GM23338 (cell line): ENCODE data around the gene LRRC18. TPM values are rescaled to one million over a fixed set of nuclear protein-coding genes. Genes with fewer than 3 reads are reported as not detected.

Source experiments
- ATAC-seq: fragments of 200-7000 bp; cut with Tn5 transposase; 3 replicates; pipeline ENCODE4 v1.9.1; 2020
- DNase-seq: peaks from one replicate; pipeline ENCODE4 v3.0.0-alpha.2; 2015; ENCODE audit warnings: low spot score
- H2AFZ ChIP-seq: fragments of 200-600 bp; sonication (generic); 2 replicates; pipeline ENCODE4 v1.8.0; 2016; ENCODE audit warnings: antibody characterized with exemption, mild to moderate bottlenecking, moderate library complexity
- H3F3A ChIP-seq: fragments of 200-600 bp; sonication (generic); replicated peaks from 2 replicates; pipeline ENCODE4 v1.8.0; 2017; ENCODE audit warnings: antibody characterized with exemption, mixed run types, low read depth
- H3K27ac ChIP-seq: fragments of 200-600 bp; sonication (generic); 2 replicates; pipeline ENCODE4 v1.6.1; 2016; ENCODE audit warnings: low read depth
- H3K27me3 ChIP-seq: fragments of 200-600 bp; sonication (generic); 2 replicates; pipeline ENCODE4 v1.8.0; 2016; ENCODE audit warnings: mild to moderate bottlenecking, mixed run types, moderate library complexity; ENCODE audit not compliant: insufficient read depth
- H3K36me3 ChIP-seq: fragments of 200-600 bp; sonication (generic); 2 replicates; pipeline ENCODE4 v1.8.0; 2016; ENCODE audit warnings: mild to moderate bottlenecking; ENCODE audit not compliant: insufficient read depth
- H3K4me1 ChIP-seq: fragments of 200-600 bp; sonication (generic); 2 replicates; pipeline ENCODE4 v1.8.0; 2016; ENCODE audit warnings: mild to moderate bottlenecking, moderate library complexity; ENCODE audit not compliant: insufficient read depth
- H3K4me2 ChIP-seq: fragments of 200-600 bp; sonication (generic); 2 replicates; pipeline ENCODE4 v1.7.1; 2017; ENCODE audit warnings: mixed run types
- H3K4me3 ChIP-seq: fragments of 200-600 bp; sonication (generic); 2 replicates; pipeline ENCODE4 v1.6.1; 2016; ENCODE audit warnings: mixed run types
- H3K79me2 ChIP-seq: fragments of 200-600 bp; sonication (generic); replicated peaks from 2 replicates; pipeline ENCODE4 v1.8.0; 2017; ENCODE audit warnings: mild to moderate bottlenecking; ENCODE audit not compliant: insufficient read depth
- H3K9me2 ChIP-seq: fragments of 200-600 bp; sonication (generic); 2 replicates; pipeline ENCODE4 v1.8.0; 2017; ENCODE audit not compliant: insufficient read depth
- H4K20me1 ChIP-seq: fragments of 200-600 bp; sonication (generic); replicated peaks from 2 replicates; pipeline ENCODE4 v1.8.0; 2017; ENCODE audit warnings: mild to moderate bottlenecking; ENCODE audit not compliant: insufficient read depth
- H3K27ac Mint-ChIP-seq: 2 replicates; pipeline ENCODE4 v1.8.0; 2020; ENCODE audit warnings: inconsistent platforms, mild to moderate bottlenecking, moderate library complexity, mixed read lengths
- H3K27me3 Mint-ChIP-seq: 3 replicates; pipeline ENCODE4 v1.8.0; 2022; ENCODE audit warnings: low read depth, mild to moderate bottlenecking, moderate library complexity, mixed read lengths, inconsistent platforms; ENCODE audit not compliant: insufficient read depth, poor library complexity
- H3K36me3 Mint-ChIP-seq: 3 replicates; pipeline ENCODE4 v1.8.0; 2021; ENCODE audit warnings: low read depth, mild to moderate bottlenecking, inconsistent platforms, moderate library complexity, mixed read lengths
- H3K4me1 Mint-ChIP-seq: 3 replicates; pipeline ENCODE4 v1.8.0; 2020; ENCODE audit warnings: mild to moderate bottlenecking, inconsistent platforms, mixed read lengths
- H3K4me3 Mint-ChIP-seq: 3 replicates; pipeline ENCODE4 v1.8.0; 2021; ENCODE audit warnings: moderate library complexity, mild to moderate bottlenecking, inconsistent platforms, mixed read lengths
- H3K9me3 Mint-ChIP-seq: 3 replicates; pipeline ENCODE4 v1.8.0; 2020; ENCODE audit warnings: moderate library complexity, mild to moderate bottlenecking, inconsistent platforms, mixed read lengths
- CREB1 ChIP-seq: fragments of 250-450 bp; sonication (Bioruptor Pico); IDR thresholded peaks from 2 replicates; pipeline ENCODE4 v1.5.0; 2020; ENCODE audit warnings: low read depth, mild to moderate bottlenecking, moderate library complexity
- ETS1 ChIP-seq: IDR thresholded peaks from 2 replicates; pipeline ENCODE4 v1.6.1; 2016; ENCODE audit warnings: antibody characterized with exemption
- EZH2 ChIP-seq: fragments of 200-600 bp; sonication (generic); IDR thresholded peaks from one replicate; pipeline ENCODE4 v1.8.0; 2017; ENCODE audit warnings: antibody characterized with exemption, mild to moderate bottlenecking, low read depth; ENCODE audit not compliant: unreplicated experiment
- EZH2phosphoT487 ChIP-seq: fragments of 200-600 bp; sonication (generic); IDR thresholded peaks from one replicate; pipeline ENCODE4 v1.8.1; 2018; ENCODE audit warnings: antibody characterized with exemption; ENCODE audit not compliant: unreplicated experiment
- JUNB ChIP-seq: IDR thresholded peaks from one replicate; pipeline ENCODE4 v1.6.1; 2016; ENCODE audit warnings: antibody characterized with exemption; ENCODE audit not compliant: unreplicated experiment
- NANOG ChIP-seq: IDR thresholded peaks from 2 replicates; pipeline ENCODE4 v1.6.1; 2016; ENCODE audit warnings: antibody characterized with exemption, borderline replicate concordance
- POLR2AphosphoS5 ChIP-seq: IDR thresholded peaks from 2 replicates; pipeline ENCODE4 v1.6.1; 2016; ENCODE audit warnings: antibody characterized with exemption, low read depth
- REST ChIP-seq: IDR thresholded peaks from one replicate; pipeline ENCODE4 v1.6.1; 2018; ENCODE audit warnings: antibody characterized with exemption; ENCODE audit not compliant: unreplicated experiment
- STAT1 ChIP-seq: IDR thresholded peaks from one replicate; pipeline ENCODE4 v1.6.1; 2016; ENCODE audit warnings: antibody characterized with exemption; ENCODE audit not compliant: unreplicated experiment
- ZNF114 ChIP-seq: fragments of 250-450 bp; sonication (Bioruptor Pico); IDR thresholded peaks from 2 replicates; pipeline ENCODE4 v1.5.0; 2020; ENCODE audit warnings: mild to moderate bottlenecking, moderate library complexity
- ZNF331 ChIP-seq: fragments of 250-450 bp; sonication (Bioruptor Pico); IDR thresholded peaks from 2 replicates; pipeline ENCODE4 v1.5.0; 2020; ENCODE audit warnings: low read depth, mild to moderate bottlenecking, moderate library complexity
- polyA plus RNA-seq: library from polyadenylated mRNA; unstranded; fragments of >200 nt; fragmentation: Nextera tagmentation; extraction: Ambion mirVana; gene quantifications from 2 replicates; pipeline ENCODE4 v1.2.1, GENCODE V29; 2016
- total RNA-seq: library from RNA; depleted of rRNA; stranded (reverse); fragments of >200 nt; shearing (Covaris generic); gene quantifications from 2 replicates; pipeline ENCODE4 v1.2.3, GENCODE V29; 2014
- TF ChIP-seq, protein P1 (sequence below), 2 experiments: fragments of 200-600 bp in 1 of 2; sonication (generic) in 1 of 2; conservative IDR thresholded peaks; 2 replicates each; pipeline versions ENCODE4 v1.5.1 to v1.6.1; 2016 to 2017; ENCODE audit warnings: antibody characterized with exemption in 2 of 2, low read depth in 2 of 2, mild to moderate bottlenecking in 2 of 2, moderate library complexity in 1 of 2
- TF ChIP-seq, protein P2 (sequence below): fragments of 250-450 bp; sonication (Bioruptor Pico); IDR thresholded peaks from 2 replicates; pipeline ENCODE4 v1.5.0; 2020; ENCODE audit warnings: mild to moderate bottlenecking, moderate library complexity

Gene LRRC18
- total and polyA plus RNA-seq, 2 experiments from 2014 or later, result not detected

- H3K4me3 Mint-ChIP-seq, result no peak overlapping the region
- no peak overlapping the region for H3K4me2 ChIP-seq
- H3K9me2 ChIP-seq, result 0 out of 2 replicates have a peak, but pooled peaks cover 3% of the 10 kb centered on the region
- H3K36me3 Mint-ChIP-seq, result no peaks in the 10 kb centered on the region
- no peak overlapping the region for H3K27ac ChIP-seq
- DNase-seq, result no peak
- peaks cover 4% of the 10 kb centered on the region for H3K27me3 Mint-ChIP-seq
- H3K4me1 ChIP-seq, result no peaks in the 10 kb centered on the region
- no peaks in the 10 kb centered on the region for H3K36me3 ChIP-seq
- H3F3A ChIP-seq, result no peaks in the 10 kb centered on the region
- no peak overlapping the region for H3K4me3 ChIP-seq
- H3K4me1 Mint-ChIP-seq, result no peaks in the 10 kb centered on the region
- no peak for ATAC-seq
- H2AFZ ChIP-seq, result no peak overlapping the region
- no peak for TF ChIP-seq EZH2
- no peak for TF ChIP-seq ZNF114 (CRISPR knock-in tag)
- TF ChIP-seq ZNF331, result no peak
- TF ChIP-seq, protein P1, sequence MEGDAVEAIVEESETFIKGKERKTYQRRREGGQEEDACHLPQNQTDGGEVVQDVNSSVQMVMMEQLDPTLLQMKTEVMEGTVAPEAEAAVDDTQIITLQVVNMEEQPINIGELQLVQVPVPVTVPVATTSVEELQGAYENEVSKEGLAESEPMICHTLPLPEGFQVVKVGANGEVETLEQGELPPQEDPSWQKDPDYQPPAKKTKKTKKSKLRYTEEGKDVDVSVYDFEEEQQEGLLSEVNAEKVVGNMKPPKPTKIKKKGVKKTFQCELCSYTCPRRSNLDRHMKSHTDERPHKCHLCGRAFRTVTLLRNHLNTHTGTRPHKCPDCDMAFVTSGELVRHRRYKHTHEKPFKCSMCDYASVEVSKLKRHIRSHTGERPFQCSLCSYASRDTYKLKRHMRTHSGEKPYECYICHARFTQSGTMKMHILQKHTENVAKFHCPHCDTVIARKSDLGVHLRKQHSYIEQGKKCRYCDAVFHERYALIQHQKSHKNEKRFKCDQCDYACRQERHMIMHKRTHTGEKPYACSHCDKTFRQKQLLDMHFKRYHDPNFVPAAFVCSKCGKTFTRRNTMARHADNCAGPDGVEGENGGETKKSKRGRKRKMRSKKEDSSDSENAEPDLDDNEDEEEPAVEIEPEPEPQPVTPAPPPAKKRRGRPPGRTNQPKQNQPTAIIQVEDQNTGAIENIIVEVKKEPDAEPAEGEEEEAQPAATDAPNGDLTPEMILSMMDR (conservative IDR thresholded peaks at IDR 0.05; ENCODE audit: low read depth in 2 of 2), result no peak
- no peak for TF ChIP-seq NANOG
- no peak for TF ChIP-seq STAT1
- TF ChIP-seq EZH2phosphoT487, result no peak
- TF ChIP-seq, protein P2, sequence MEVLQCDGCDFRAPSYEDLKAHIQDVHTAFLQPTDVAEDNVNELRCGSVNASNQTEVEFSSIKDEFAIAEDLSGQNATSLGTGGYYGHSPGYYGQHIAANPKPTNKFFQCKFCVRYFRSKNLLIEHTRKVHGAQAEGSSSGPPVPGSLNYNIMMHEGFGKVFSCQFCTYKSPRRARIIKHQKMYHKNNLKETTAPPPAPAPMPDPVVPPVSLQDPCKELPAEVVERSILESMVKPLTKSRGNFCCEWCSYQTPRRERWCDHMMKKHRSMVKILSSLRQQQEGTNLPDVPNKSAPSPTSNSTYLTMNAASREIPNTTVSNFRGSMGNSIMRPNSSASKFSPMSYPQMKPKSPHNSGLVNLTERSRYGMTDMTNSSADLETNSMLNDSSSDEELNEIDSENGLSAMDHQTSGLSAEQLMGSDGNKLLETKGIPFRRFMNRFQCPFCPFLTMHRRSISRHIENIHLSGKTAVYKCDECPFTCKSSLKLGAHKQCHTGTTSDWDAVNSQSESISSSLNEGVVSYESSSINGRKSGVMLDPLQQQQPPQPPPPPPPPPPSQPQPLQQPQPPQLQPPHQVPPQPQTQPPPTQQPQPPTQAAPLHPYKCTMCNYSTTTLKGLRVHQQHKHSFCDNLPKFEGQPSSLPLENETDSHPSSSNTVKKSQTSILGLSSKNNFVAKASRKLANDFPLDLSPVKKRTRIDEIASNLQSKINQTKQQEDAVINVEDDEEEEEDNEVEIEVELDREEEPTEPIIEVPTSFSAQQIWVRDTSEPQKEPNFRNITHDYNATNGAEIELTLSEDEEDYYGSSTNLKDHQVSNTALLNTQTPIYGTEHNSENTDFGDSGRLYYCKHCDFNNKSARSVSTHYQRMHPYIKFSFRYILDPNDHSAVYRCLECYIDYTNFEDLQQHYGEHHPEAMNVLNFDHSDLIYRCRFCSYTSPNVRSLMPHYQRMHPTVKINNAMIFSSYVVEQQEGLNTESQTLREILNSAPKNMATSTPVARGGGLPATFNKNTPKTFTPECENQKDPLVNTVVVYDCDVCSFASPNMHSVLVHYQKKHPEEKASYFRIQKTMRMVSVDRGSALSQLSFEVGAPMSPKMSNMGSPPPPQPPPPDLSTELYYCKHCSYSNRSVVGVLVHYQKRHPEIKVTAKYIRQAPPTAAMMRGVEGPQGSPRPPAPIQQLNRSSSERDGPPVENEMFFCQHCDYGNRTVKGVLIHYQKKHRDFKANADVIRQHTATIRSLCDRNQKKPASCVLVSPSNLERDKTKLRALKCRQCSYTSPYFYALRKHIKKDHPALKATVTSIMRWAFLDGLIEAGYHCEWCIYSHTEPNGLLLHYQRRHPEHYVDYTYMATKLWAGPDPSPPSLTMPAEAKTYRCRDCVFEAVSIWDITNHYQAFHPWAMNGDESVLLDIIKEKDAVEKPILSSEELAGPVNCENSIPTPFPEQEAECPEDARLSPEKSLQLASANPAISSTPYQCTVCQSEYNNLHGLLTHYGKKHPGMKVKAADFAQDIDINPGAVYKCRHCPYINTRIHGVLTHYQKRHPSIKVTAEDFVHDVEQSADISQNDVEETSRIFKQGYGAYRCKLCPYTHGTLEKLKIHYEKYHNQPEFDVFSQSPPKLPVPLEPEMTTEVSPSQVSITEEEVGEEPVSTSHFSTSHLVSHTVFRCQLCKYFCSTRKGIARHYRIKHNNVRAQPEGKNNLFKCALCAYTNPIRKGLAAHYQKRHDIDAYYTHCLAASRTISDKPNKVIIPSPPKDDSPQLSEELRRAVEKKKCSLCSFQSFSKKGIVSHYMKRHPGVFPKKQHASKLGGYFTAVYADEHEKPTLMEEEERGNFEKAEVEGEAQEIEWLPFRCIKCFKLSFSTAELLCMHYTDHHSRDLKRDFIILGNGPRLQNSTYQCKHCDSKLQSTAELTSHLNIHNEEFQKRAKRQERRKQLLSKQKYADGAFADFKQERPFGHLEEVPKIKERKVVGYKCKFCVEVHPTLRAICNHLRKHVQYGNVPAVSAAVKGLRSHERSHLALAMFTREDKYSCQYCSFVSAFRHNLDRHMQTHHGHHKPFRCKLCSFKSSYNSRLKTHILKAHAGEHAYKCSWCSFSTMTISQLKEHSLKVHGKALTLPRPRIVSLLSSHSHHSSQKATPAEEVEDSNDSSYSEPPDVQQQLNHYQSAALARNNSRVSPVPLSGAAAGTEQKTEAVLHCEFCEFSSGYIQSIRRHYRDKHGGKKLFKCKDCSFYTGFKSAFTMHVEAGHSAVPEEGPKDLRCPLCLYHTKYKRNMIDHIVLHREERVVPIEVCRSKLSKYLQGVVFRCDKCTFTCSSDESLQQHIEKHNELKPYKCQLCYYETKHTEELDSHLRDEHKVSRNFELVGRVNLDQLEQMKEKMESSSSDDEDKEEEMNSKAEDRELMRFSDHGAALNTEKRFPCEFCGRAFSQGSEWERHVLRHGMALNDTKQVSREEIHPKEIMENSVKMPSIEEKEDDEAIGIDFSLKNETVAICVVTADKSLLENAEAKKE (CRISPR knock-in tag), result no peak
- TF ChIP-seq ETS1, result no peak
- no peak for TF ChIP-seq JUNB
- TF ChIP-seq CREB1, result no peak
- TF ChIP-seq POLR2AphosphoS5, result no peak
- TF ChIP-seq REST, result no peak
- no peaks in the 10 kb centered on the region for H3K9me3 Mint-ChIP-seq
- H3K79me2 ChIP-seq, result no peaks in the 10 kb centered on the region
- H3K27ac Mint-ChIP-seq, result no peak overlapping the region
- H3K27me3 ChIP-seq, result no peaks in the 10 kb centered on the region
- H4K20me1 ChIP-seq, result no peaks in the 10 kb centered on the region
Observed at GRCh38 chr10:48970046-48970445, 30.4 kb upstream of the LRRC18 start.
